HTR-8/SVneo (cell line): ENCODE results near the gene ZNF626.
"Not testable (repeated sequence)": the region's sequence is repeated elsewhere in the genome, so short reads cannot be mapped to it uniquely, and the experiment has no call there.

Source experiments
- DNase-seq: peaks from one replicate; pipeline ENCODE4 v3.0.0; 2011; ENCODE audit warnings: low spot score, mixed read lengths; ENCODE audit not compliant: insufficient read length
- FAIRE-seq: peaks from 2 replicates; lab custom pipeline; 2011; peaks lifted over from hg19 to GRCh38; lab: Jason Lieb, UNC

Gene ZNF626

DNA sequence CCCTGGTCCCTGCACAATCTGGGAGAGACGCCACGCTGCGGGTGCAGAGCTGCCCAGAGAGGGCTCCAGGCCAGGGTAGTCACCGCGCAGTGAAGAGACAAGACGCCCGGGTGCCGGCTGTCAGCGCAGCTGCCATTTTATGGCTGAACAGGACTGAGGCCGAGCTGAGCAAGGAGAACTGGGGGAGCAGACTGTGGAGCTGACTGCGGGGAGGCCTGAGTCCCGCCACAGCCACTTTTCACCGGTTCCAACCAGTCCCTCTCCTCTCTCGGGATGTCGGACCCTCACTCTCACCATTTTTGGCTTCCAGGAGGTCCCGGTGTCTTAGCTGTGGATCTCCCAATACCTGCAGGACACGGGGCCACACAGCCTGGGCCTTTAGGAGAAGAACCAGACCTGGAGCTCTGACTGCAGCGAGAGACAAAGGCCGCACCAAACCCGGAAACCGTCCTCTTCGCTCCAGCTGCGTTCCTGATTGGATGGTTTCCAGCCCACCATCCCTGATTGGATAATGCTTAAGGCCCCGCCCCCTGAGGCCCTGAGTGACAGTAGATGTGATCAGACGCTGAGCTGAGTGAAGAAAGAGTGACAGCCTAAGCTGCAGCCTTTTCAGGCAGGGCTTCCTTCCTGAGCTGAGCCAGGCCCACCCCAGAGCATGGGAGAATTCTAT is at the start of gene ZNF626:
ZNF626 (minus strand) TSS at position 422 of the 670 bp plus-strand sequence; CDS start at position 297, 125 bp downstream.
- FAIRE-seq (no peak), DNase-seq (peak; percentile 74)

DNA sequence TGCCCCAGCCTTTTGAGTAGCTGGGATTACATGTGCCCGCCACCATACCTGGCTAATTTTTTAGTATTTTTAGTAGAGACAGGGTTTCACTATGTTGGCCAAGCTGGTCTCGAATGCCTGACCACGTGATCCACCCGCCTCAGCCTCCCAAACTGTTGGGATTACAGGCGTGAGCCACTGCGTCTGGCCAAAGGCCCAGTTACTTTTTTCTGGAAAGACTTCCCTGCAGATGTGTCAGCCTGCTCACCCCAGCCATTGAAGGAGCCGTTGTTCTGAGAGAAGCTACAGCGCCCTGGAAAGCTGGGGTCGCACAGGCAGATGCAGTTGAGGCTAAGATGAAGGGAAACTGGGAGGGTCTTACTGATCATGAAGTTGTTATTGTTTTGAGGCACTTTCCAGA is 7.9 kb upstream of the ZNF626 start:
- FAIRE-seq, result no peak

DNA sequence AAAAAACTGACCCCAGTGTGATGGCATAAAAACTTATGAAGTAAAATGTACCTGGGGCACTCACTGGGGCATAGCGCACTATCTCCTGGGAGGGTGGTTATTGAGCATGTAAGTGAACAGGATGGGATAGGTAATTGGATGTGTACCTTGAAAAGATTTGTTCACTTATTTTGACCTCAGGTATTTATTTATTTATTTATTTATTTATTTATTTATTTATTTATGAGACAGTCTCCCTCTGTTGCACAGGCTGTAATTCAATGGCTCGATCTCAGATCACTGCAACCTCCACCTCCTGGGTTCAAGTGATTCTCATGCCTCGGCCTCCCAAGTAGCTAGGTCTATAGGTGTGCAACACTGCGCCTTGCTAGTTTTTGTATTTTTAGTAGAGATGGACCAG is 5.9 kb upstream of the ZNF626 start:
- FAIRE-seq (no peak), DNase-seq (no peak)

More for the DNA sequence above, 7.9 kb upstream of the ZNF626 start:
- DNase-seq, result no peak

DNA sequence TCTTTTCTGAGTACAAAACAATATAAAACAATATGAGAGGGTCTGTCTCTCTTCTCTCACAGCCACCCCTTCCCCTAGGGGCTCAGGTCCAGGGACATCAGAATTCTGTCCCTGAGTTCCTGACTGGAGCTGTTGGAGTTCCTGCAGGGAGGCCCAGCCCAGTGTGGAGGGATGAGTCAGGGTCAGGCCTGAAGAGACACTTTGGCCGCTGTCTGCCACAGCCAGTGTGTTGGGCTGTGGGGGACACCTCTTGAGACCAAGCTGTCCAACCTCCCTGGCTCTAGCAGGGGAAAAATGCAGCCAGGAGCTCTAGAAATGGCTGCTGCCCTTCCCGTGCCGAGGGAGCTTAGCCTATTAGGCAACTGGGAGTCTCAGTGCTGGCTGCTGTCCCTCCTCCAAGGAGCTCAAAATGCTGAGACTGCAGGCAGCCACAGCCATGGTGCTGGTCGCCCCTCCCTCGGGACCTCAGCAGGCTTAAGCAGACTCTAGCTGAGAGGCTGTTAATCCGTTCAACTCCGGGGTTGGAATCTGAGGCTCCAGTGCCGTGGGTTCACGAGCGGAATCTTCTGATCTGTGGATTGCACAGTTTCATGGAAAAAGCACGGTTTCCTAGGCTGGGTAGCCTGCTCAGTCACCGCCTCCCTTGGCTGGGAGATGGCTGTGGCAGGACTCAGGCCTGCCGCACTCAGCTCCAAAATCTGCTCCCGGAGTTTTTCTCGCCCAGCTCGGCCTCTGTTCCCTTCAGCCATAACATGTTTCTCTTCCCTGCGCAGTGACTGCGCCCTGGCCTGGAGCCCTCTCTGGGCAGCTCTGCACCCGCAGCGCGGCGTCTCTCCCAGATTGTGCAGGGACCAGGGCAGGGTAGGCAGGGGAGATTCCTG is 3.8 kb upstream of the ZNF626 start:
- no peak for DNase-seq
- FAIRE-seq, result no peak

DNA sequence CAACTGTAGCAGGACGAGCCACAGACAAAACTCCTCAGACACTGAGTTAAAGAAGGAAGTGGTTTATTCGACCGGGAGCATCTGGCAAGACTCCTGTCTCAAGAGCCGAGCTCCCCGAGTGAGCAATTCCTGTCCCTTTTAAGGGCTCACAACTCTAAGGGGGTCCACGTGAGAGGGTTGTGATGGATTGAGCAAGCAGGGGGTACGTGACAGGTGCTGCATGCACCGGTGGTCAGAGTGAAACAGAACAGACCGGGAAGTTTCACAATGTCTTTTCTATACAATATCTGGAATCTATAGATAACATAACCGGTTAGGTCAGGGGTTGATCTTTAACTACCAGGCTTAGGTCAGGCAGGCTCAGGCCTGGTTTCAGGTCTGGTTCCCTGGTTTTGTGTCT is 3.1 kb upstream of the ZNF626 start:
- not testable (repeated sequence) for DNase-seq, FAIRE-seq

DNA sequence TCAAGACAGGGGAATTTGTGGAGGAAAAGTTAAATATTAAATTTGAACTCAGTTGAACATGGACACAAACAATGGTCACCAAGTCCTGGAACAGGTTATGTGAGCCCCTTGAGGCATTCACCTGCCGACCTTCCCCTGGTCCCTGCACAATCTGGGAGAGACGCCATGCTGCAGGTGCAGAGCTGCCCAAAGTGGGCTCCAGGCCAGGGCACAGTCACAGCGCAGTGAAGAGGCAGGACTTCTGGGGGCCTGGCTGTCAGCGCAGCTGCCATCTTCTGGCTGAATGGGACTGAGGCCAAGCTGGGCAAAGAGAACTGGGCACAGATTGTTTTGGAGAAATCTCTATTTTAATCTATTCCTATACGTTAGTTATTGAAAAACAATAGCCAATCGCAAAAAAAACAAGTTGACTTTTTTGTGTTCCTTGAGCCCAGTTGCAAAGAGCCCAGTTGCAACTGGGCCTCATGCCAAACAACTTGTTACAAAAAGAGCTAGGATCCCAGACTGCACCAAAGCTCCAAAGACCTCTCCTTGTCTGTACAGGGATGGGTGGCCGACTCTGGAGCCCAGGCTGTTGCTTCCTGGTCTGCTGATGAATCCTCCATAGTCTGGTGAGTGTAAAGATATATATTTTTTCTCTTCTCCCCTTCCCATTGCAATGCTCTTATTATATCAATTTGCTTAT is 1.2 kb upstream of the ZNF626 start:
- FAIRE-seq (no peak), DNase-seq (no peak)

DNA sequence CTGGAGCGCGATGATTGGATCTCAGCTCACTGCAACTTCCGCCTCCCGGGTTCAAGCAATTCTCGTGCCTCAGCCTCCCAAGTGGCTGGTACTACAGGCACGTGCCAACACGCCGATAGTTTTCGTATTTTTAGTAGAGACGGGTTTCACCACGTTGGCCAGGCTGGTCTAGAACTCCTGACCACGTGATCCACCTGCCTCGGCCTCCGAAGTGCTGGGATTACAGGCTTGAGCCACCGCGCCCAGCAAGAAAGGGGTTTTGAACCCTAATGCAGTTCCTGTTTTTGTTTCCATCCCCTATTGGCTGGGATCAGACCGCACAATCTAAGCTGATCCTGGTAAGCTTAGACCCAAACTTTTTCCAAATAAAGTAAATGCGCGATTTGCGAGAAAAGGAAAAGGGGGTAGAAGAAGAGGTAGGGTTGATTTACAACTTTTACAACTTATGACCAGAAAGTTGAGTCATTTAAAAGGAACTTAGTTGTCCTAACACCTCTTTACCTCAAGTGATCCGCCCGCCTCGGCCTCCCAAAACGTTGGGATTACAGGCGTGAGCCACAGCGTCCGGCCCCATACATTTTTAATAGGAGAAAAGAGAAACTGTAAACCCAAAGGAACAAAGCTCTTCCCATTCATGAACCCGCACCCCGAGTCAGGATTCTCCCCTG is 764 bp downstream of the ZNF626 start:
- FAIRE-seq (no peak), DNase-seq (no peak)

DNA sequence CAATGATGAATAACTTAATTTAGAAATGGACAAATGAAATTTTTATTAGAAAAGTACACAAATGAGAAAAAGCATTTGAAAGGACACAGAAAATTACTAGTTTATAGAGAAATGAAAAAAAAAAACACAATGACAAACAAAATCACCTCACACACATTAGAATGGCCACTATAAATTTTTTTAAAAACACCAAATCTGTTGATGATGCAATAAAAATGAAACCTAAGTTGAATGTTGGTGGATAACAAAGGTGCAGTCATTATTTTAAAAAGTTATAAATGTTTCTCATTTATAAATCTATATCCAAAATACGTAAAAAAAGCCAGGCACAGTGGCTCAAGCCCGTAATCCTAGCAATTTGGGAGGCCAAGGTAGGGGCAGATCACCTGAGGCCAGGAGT is 20.8 kb downstream of the ZNF626 start:
- no peak for DNase-seq
- FAIRE-seq, result no peak

DNA sequence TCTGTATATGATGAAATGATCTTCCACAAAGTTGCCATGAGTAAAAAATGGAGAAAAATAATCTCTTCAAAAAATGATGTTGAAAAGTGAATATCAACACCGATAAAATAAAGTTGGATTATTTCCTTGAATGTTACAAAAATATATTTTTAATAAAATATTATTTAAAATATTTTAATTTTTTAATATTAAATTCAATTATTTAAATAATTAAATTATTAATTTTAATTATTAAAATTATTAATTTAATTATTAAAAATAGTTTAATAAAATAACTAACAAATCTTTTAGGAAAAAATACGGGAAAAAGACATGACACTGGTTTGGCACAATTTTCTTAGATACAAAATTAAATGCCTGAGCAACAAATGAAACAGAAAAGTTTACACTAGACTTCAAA is 21.3 kb downstream of the ZNF626 start:
- DNase-seq (no peak), FAIRE-seq (no peak)

DNA sequence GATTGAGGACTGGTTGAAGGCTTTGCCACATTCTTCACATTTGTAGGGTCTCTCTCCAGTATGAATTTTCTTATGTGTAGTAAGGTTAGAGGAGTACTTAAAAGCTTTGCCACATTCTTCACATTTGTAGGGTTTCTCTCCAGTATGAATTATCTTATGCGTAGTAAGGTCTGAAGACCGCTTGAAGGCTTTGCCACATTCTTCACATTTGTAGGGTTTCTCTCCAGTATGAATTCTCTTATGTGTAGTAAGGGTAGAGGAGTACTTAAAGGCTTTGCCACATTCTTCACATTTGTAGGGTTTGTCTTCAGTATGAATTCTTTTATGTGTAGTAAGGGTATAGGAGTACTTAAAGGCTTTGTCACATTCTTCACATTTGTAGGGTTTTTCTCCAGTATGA is 36.8 kb downstream of the ZNF626 start:
- not testable (repeated sequence) for DNase-seq, FAIRE-seq

DNA sequence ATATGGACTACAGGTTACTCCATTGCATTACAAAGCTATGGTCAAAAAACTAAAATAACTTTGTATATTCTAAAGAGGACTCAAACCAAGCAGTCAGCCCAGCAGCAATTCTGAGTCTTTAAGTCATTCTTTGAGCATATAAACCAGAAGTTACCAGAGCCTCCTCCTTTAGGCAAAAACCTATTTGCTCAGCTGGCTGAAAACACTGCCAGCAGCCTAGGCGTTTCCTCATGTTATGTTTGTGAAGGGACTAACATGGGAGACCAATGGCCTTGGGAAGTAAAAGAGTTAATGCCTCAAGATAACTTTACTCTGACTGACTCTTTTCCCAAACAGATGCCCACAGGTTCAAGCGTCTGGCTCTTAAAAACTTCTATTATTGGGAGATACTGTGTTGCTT is 45.3 kb downstream of the ZNF626 start:
- DNase-seq (no peak), FAIRE-seq (no peak)

DNA sequence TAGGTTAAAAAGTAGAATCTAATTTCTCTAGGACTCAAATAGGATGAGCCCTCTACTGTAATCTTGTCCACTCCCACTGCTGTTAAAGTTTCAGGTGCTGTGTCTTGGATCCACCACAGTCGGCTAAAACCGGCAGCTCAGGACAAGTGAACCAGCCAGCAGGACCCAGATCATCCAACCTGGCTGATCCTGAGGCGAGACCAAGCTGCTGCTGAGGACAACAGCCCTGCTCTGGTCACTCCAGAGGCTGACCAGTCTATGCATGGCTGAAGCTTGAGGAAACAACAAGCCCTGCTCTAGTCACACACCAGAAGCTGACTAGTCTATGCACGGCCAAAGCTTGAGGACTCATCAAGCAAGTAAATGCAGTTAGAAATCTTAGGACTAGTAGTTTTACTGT is 46.4 kb downstream of the ZNF626 start:
- peak; percentile 68 for FAIRE-seq
- DNase-seq, result not testable (repeated sequence)

DNA sequence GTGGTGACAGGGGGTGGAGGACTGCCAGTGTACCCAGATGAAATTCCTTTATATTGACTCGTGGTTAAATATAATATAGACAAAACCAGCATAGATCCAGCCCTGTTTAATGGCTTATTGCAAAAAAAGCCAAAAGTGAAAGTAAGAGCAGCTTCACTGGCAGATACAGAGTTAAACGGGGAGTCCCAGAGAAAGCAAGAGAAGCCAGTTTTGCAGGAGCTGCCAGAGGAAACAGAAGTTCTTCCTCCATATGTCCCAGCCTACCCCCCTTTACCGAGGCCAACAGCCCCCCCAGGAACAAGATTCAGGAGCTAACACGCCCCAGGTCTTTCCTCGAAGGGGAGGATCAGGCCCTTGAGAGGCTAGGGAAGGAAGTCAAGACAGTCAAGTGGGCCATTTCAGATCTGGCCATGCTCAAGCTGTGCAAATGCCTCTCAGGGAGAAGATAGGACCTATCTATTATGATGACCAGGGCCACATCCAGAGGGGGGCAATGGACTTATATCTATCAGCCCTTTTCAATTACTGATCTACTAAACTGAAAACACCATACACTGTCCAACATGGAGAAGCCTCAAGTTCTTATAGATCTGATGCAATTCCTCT is 48.6 kb downstream of the ZNF626 start:
- DNase-seq (no peak), FAIRE-seq (no peak)

DNA sequence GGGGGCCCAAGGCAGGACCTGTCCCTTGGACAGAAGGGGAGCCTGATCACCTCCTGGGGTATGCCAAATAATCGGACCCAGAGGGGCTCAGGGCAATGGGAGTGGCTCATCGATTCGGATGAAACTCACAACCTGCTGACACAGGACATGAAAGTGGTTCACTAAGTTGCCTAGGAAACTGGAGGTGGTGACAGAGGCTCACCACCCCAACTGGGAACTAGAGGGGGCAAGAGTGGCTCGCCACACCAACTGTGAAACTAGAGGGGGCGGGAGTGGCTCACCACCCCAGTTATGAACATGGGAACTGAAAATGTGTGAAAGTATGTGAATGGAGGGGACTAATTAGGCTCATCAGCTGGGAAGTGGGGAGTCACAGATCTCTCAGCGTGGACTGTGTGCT is 49.5 kb downstream of the ZNF626 start:
- DNase-seq (no peak), FAIRE-seq (no peak)

DNA sequence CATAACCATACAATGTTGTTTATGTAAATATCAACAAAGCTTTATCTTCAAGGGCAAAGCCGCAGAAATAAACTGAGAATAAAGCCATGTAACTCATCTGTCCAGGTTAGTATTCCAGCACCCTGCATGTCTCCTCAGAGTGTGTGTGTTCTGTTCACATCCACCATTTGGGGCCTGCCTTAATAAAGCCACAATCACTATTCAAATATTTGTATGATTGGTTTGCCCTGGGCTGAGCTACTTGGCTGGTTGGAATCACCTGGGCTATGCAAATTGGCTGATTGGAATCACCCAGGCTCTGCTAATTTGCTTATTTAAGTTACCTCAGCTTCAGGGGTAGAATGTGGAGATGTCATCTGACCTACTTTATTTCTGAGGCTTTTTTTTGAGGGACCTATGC is 53.4 kb downstream of the ZNF626 start:
- no peak for FAIRE-seq
- no peak for DNase-seq
